Limb (tissue), 2 donors: ENCODE results near the gene RNF2.
"Not testable (repeated sequence)": the region's sequence is repeated elsewhere in the genome, so short reads cannot be mapped to it uniquely, and the experiment has no call there.

Experiments
- DNase-seq, 2 donors: peaks; one replicate each; pipeline ENCODE4 v3.0.0-alpha.2; 2016; ENCODE audit errors: extremely low spot score in 2 of 2

The RNF2 gene

GRCh38 chr1:185050823-185051451 is 5.6 kb downstream of the RNF2 start:
- DNase-seq = peak in 1 of 2 donors; percentile 50

- DNase-seq = no peak
Observed at GRCh38 chr1:185053204-185053603, 7.8 kb downstream of the RNF2 start.

- no peak for DNase-seq
Observed at GRCh38 chr1:185054365-185055060, 9.2 kb downstream of the RNF2 start.

- no peak for DNase-seq
Observed at GRCh38 chr1:185058110-185058509, 12.8 kb downstream of the RNF2 start.

- peak in 1 of 2 donors; percentile 18 for DNase-seq
Observed at GRCh38 chr1:185058876-185059275, 13.5 kb downstream of the RNF2 start.

GRCh38 chr1:185059950-185060571 is 14.7 kb downstream of the RNF2 start:
- DNase-seq = no peak

GRCh38 chr1:185062710-185063370 is 17.5 kb downstream of the RNF2 start:
- no peak for DNase-seq

GRCh38 chr1:185063719-185064118 is 18.4 kb downstream of the RNF2 start:
- no peak for DNase-seq

- DNase-seq = not testable (repeated sequence)
Observed at GRCh38 chr1:185065006-185065405, 19.6 kb downstream of the RNF2 start.

- DNase-seq = no peak
Observed at GRCh38 chr1:185066181-185066580, 20.8 kb downstream of the RNF2 start.

GRCh38 chr1:185068341-185068740 is 23.0 kb downstream of the RNF2 start:
- no peak for DNase-seq

- no peak for DNase-seq
Observed at GRCh38 chr1:185069202-185069772, 23.9 kb downstream of the RNF2 start.

- no peak for DNase-seq
Observed at GRCh38 chr1:185070051-185070450, 24.7 kb downstream of the RNF2 start.

- DNase-seq = no peak
Observed at GRCh38 chr1:185073725-185074124, 28.4 kb downstream of the RNF2 start.

- DNase-seq = no peak
Observed at GRCh38 chr1:185074307-185074706, 28.9 kb downstream of the RNF2 start.

GRCh38 chr1:185075476-185075875 is 30.1 kb downstream of the RNF2 start:
- no peak for DNase-seq

GRCh38 chr1:185077374-185077773 is 32.0 kb downstream of the RNF2 start:
- DNase-seq = no peak

GRCh38 chr1:185080422-185080821 is 35.1 kb downstream of the RNF2 start:
- no peak for DNase-seq

GRCh38 chr1:185083818-185084217 is 38.5 kb downstream of the RNF2 start:
- no peak for DNase-seq

- DNase-seq = no peak
Observed at GRCh38 chr1:185087101-185087500, 41.7 kb downstream of the RNF2 start.

- no peak for DNase-seq
Observed at GRCh38 chr1:185087746-185088145, 42.4 kb downstream of the RNF2 start.

GRCh38 chr1:185091480-185091879 is 46.1 kb downstream of the RNF2 start:
- no peak for DNase-seq
